Neural crest cell (in vitro differentiated cells): ENCODE results near the gene ARSK. TPM values are rescaled to one million over a fixed set of nuclear protein-coding genes. Genes with fewer than 3 reads are reported as not detected.

Experiments used
- DNase-seq: peaks from one replicate; pipeline ENCODE4 v3.0.0; 2021; ENCODE audit warnings: low read depth, mixed read lengths, low spot score
- H3K27ac Mint-ChIP-seq: one replicate; pipeline ENCODE4 v1.8.0; 2021; ENCODE audit warnings: mild to moderate bottlenecking, mixed read lengths; ENCODE audit not compliant: unreplicated experiment
- H3K27me3 Mint-ChIP-seq: 2 replicates; pipeline ENCODE4 v1.8.0; 2021; ENCODE audit warnings: low read depth, mild to moderate bottlenecking, mixed read lengths
- H3K36me3 Mint-ChIP-seq: 2 replicates; pipeline ENCODE4 v1.8.0; 2021; ENCODE audit warnings: low read depth, mild to moderate bottlenecking, mixed read lengths
- H3K4me1 Mint-ChIP-seq: 2 replicates; pipeline ENCODE4 v1.8.0; 2021; ENCODE audit warnings: mixed read lengths
- H3K4me3 Mint-ChIP-seq: one replicate; pipeline ENCODE4 v1.8.0; 2021; ENCODE audit warnings: mild to moderate bottlenecking, mixed read lengths
- H3K9me3 Mint-ChIP-seq: 2 replicates; pipeline ENCODE4 v1.8.0; 2021; ENCODE audit warnings: mixed read lengths
- total RNA-seq: library from RNA; stranded (reverse); gene quantifications from 2 replicates; pipeline ENCODE4 v1.2.1, GENCODE V29; 2021
- TF ChIP-seq, protein P1 (sequence below): fragments of 200-600 bp; sonication (generic); conservative IDR thresholded peaks from 2 replicates; pipeline ENCODE4 v1.5.0; 2021; ENCODE audit warnings: antibody characterized with exemption, mild to moderate bottlenecking

ARSK gene
- total RNA-seq, 1 donor from 2014 or later = 8.9 TPM

DNA sequence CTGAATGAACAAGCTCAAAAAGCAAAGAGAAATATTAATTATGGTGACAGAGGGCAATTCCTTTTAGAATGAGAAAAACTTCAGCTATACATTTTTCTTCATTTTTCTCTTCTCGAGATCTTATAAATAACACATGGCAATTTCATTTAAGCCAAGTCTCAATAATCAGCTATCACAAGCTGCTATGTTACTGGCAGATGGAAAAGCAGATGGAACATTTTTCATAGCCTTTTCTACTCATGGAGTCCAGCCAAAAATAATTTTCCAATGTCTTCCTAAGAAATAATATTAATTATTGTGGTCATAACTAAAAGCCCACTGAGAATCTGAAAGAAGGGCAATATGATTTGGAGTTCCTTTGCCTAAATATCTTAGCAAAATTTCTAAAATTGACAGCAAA, 35.8 kb upstream of the ARSK start:
- no peak overlapping the region for H3K4me3 Mint-ChIP-seq
- TF ChIP-seq, protein P1, sequence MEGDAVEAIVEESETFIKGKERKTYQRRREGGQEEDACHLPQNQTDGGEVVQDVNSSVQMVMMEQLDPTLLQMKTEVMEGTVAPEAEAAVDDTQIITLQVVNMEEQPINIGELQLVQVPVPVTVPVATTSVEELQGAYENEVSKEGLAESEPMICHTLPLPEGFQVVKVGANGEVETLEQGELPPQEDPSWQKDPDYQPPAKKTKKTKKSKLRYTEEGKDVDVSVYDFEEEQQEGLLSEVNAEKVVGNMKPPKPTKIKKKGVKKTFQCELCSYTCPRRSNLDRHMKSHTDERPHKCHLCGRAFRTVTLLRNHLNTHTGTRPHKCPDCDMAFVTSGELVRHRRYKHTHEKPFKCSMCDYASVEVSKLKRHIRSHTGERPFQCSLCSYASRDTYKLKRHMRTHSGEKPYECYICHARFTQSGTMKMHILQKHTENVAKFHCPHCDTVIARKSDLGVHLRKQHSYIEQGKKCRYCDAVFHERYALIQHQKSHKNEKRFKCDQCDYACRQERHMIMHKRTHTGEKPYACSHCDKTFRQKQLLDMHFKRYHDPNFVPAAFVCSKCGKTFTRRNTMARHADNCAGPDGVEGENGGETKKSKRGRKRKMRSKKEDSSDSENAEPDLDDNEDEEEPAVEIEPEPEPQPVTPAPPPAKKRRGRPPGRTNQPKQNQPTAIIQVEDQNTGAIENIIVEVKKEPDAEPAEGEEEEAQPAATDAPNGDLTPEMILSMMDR = no peak
- peaks cover 13% of the 10 kb centered on the region for H3K36me3 Mint-ChIP-seq
- no peaks in the 10 kb centered on the region for H3K4me1 Mint-ChIP-seq
- DNase-seq = no peak
- no peaks in the 10 kb centered on the region for H3K9me3 Mint-ChIP-seq
- H3K27me3 Mint-ChIP-seq = no peaks in the 10 kb centered on the region
- no peak overlapping the region for H3K27ac Mint-ChIP-seq

DNA sequence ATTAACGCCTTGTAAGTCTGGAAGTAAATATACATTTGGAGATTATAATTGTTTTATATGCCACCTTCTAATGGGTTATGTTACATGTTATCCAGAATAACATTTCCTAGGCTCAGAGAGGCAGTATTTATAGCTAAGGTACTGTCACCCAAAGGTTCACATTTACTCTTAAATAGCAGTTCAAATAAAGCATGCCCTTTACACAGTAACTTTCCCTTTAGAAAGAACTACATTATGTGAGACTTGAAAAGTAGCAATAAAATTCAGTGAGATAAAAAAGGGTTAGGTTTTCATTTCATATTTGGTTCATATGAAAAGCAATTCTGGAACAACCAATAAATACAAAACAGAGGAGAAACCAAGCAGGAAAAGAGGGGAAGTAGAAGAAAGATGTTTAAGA, 35.2 kb upstream of the ARSK start:
- Mint-ChIP-seq H3K27me3 (no peaks in the 10 kb centered on the region), H3K9me3 (no peaks in the 10 kb centered on the region), H3K27ac (no peak overlapping the region), H3K36me3 (peaks cover 13% of the 10 kb centered on the region), H3K4me3 (no peak overlapping the region), H3K4me1 (no peaks in the 10 kb centered on the region)
- TF ChIP-seq, protein P1 = no peak
- no peak for DNase-seq

DNA sequence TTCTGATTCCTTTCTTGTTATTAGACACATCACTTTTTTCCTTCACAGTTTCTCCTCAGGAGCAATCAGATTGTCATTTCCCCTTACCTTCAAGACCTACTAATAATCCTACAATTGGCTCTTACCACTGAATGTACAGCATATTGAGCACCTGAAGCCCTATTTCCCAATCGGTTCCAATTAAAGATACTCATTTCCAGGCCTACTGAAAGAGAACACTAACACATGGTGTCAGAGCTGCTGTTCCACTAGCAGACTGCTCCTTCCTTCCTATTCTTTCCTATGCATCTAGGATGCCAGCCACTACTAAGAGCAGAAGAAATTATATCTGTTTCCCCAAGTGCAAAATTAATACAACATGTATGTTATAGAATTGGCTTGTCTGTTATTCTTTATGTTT, 34.7 kb upstream of the ARSK start:
- Mint-ChIP-seq H3K27ac (no peak overlapping the region), H3K4me3 (no peak overlapping the region), H3K9me3 (no peaks in the 10 kb centered on the region), H3K36me3 (peaks cover 13% of the 10 kb centered on the region), H3K27me3 (no peaks in the 10 kb centered on the region), H3K4me1 (no peaks in the 10 kb centered on the region)
- TF ChIP-seq, protein P1 = no peak
- no peak for DNase-seq

DNA sequence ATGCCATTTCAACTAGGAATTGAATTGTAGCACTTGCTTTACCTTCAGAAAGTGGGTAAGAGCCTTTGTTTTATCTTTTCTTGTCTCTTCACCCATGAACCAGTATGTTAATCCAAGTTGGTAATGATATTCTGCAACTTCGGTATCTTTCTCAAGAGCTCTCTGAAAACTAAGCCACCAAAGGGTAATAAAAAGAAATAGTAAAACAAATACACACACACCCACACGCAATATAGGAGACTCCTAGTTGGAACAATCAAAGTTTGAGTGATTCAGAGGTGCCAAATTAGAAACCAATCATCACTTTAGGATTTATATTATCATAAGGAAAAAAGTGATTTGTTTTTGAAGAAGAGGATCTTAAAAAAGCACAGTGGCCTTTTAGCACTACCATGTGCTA, 30.5 kb upstream of the ARSK start:
- no peak for DNase-seq
- no peak overlapping the region for H3K4me3 Mint-ChIP-seq
- TF ChIP-seq, protein P1 = no peak
- no peak overlapping the region for H3K27ac Mint-ChIP-seq
- peaks cover 13% of the 10 kb centered on the region for H3K36me3 Mint-ChIP-seq
- no peaks in the 10 kb centered on the region for H3K4me1 Mint-ChIP-seq
- H3K9me3 Mint-ChIP-seq = no peaks in the 10 kb centered on the region
- H3K27me3 Mint-ChIP-seq = no peaks in the 10 kb centered on the region

DNA sequence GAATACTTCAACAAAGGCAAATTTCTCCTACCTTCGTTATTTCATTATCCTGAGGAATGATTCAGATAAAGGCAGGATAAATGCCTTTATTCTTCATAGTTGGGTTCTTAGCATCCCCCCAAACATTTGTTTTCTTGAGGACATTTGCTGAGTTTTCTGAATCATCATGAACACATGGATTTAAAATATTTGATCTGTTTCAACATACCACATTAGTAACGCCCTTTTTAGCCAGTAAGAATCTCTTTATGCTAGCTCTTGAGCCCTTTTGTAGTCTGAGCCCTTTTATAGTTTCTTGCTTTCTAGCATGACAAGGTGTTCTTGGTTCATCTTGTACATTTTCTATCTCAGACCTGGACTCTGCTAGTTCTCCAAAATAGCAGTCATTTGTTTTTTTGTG, 28.0 kb upstream of the ARSK start:
- no peaks in the 10 kb centered on the region for H3K4me1 Mint-ChIP-seq
- TF ChIP-seq, protein P1 = no peak
- no peaks in the 10 kb centered on the region for H3K9me3 Mint-ChIP-seq
- no peaks in the 10 kb centered on the region for H3K27me3 Mint-ChIP-seq
- H3K36me3 Mint-ChIP-seq = peaks cover 10% of the 10 kb centered on the region
- DNase-seq = no peak
- H3K4me3 Mint-ChIP-seq = no peak overlapping the region
- H3K27ac Mint-ChIP-seq = no peak overlapping the region

DNA sequence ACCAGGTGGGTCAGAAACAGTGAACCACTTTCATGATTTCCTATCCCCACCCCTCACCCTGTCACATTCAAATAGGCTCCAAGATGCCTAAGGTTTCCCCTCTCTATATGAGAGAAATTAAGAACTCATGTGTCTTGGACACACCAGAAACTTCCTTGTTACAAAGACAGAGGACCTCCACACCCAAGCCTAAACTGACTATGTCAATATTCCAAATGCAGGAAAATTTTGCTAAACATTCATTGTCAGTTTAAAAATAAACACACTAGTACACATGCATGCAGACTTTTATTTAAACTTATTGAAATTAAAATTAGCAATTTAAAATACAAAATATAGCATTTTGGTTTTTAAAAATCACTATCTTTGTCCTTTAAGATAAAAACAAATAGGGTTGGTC, 26.3 kb upstream of the ARSK start:
- H3K27ac Mint-ChIP-seq = no peak overlapping the region
- no peak for DNase-seq
- H3K36me3 Mint-ChIP-seq = peaks cover 10% of the 10 kb centered on the region
- no peak overlapping the region for H3K4me3 Mint-ChIP-seq
- no peaks in the 10 kb centered on the region for H3K27me3 Mint-ChIP-seq
- TF ChIP-seq, protein P1 = no peak
- H3K4me1 Mint-ChIP-seq = no peaks in the 10 kb centered on the region
- H3K9me3 Mint-ChIP-seq = no peaks in the 10 kb centered on the region
